Mucosa of stomach (tissue), 1 donor: ENCODE results near the gene POLN.

Experiments used
- H3K27me3 ChIP-seq: one replicate; pipeline ENCODE4 v1.7.0; 2013; ENCODE audit warnings: mild to moderate bottlenecking, low read length; ENCODE audit not compliant: control insufficient read depth, insufficient read depth
- H3K36me3 ChIP-seq: one replicate; pipeline ENCODE4 v1.7.0; 2013; ENCODE audit warnings: low read length; ENCODE audit not compliant: control insufficient read depth, insufficient read depth
- H3K4me1 ChIP-seq: one replicate; pipeline ENCODE4 v1.7.0; 2013; ENCODE audit warnings: mild to moderate bottlenecking, low read length; ENCODE audit not compliant: control insufficient read depth, insufficient read depth
- H3K4me3 ChIP-seq: one replicate; pipeline ENCODE4 v1.7.0; 2013; ENCODE audit warnings: low read length
- H3K9ac ChIP-seq: one replicate; pipeline ENCODE4 v1.7.0; 2013; ENCODE audit warnings: mild to moderate bottlenecking, low read length, moderate library complexity
- H3K9me3 ChIP-seq: one replicate; pipeline ENCODE4 v1.7.0; 2013; ENCODE audit warnings: mild to moderate bottlenecking, low read length, moderate library complexity; ENCODE audit not compliant: control insufficient read depth
- donor health status: Pancreatic carcinoma.

Gene POLN

DNA sequence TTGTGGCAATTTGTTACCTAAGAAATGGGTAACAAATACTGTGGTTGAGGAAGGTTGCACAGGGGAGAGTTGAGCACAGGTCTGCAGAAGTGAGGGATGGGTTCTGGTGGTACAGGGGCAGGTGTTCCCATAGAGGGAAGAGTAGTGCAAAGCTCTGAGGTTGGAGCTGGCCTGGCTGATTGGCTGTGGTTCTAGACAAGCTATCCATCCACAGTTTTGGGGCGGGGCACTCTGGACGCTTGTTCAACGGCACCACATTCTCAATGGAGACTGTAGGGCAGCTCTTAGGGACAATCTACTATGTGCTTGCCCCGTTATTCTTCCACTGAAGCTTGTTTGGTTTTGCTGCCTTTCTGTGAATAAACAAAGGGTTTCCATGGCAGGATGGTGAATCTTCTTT lies 147.4 kb downstream of the POLN start:
- Histone ChIP-seq H3K4me3 (no peak overlapping the region), H3K9me3 (no peaks in the 10 kb centered on the region), H3K36me3 (no peaks in the 10 kb centered on the region), H3K27me3 (no peaks in the 10 kb centered on the region), H3K9ac (no peak overlapping the region), H3K4me1 (no peaks in the 10 kb centered on the region)

DNA sequence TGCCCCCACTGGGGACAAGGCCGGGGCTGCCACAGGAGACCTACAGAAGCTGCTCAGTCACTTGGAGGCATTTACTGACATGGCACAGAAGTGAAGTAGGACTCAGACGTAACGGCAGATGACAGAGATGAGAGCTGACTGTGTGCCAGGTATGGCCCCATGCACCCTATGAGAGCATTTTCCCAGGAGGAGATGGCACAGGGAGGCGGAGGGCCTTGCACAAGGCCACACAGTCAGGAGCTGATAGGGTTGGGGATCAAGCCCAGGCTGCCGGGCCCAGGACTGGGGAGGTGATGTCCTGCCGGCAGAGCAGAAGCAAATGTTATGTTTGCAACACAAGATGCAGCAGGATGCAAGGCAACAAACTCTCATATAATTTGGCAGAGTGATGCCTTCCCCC lies 148.7 kb downstream of the POLN start:
- Histone ChIP-seq H3K27me3 (no peaks in the 10 kb centered on the region), H3K4me3 (no peak overlapping the region), H3K9me3 (no peaks in the 10 kb centered on the region), H3K4me1 (no peaks in the 10 kb centered on the region), H3K9ac (no peak overlapping the region), H3K36me3 (no peaks in the 10 kb centered on the region)

DNA sequence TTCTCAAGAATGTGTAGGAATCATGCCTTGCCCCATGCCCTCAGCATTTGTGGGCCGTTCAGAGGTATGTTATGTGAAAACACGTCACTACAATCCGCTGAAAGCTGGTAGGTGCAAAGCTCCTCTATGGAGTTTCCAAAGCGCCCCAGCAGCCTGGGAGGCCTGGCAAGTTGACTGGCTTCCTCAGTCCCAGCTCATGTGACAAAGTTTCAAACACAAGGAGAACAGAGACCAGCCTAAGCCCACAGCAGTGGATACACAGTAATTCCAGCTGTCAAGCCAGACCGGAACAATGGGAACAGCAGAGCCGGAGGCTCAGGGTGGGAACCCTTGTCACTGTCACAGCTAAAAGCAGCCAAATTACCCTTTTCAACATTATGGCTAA lies 149.3 kb downstream of the POLN start:
- Histone ChIP-seq H3K4me3 (no peak overlapping the region), H3K27me3 (no peaks in the 10 kb centered on the region), H3K9ac (no peak overlapping the region), H3K4me1 (no peaks in the 10 kb centered on the region), H3K9me3 (no peaks in the 10 kb centered on the region), H3K36me3 (no peaks in the 10 kb centered on the region)

DNA sequence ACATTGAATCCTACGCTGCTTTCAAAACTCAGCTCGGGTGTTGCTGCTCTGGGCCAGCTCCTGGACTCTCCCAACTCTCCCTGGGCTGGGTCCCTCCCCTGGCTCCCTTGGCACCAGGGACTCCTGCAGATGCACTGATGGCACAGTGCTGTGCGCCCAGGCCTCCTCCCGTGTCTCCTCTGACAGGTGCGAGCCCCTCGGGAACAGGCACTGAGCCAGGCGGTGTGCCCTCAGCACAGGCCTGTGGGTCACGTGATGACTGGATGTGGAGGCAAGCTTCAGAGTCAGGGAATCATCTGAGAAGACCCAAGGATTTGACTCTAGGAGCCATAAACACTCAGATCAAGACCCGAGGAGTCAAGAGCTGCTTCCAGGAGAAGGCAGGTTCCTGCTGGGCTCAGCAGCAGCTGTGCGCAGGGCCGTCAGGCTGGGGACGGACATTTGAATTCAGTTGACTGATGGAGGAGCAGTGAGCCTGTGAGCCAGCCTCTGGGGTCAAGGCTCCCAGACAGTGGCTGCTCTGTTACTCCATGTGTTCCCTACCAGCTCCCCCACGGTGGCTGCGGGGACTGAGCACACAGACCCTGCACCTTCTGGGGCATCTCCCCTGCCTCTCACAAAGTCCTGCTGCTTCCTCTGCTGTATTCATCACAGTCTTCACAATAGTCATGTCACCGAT lies 149.8 kb downstream of the POLN start:
- Histone ChIP-seq H3K9ac (no peak overlapping the region), H3K4me3 (no peak overlapping the region), H3K27me3 (no peaks in the 10 kb centered on the region), H3K4me1 (no peaks in the 10 kb centered on the region), H3K9me3 (no peaks in the 10 kb centered on the region), H3K36me3 (no peaks in the 10 kb centered on the region)

DNA sequence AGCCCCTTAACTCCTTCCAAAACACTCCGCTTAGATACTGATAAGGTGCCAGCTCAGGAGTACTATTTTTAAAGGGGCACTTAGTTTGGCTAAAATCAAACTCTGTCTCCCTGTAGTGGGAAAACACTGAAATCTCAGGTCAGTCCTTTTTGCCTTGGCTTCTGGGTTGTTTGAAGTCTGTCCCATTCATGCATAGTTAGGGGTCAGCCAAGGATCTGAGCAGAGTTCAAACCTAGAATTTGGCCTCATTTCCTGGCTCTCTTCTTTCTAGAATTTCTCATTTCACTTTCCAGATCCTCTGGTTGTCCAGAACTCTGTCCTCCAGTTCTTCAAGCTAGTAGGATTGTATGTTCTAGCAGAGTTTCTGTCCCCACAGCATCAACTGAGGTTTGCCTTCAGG lies 151.3 kb downstream of the POLN start:
- H3K4me3 ChIP-seq: no peak overlapping the region
- no peaks in the 10 kb centered on the region for H3K27me3 ChIP-seq
- no peaks in the 10 kb centered on the region for H3K36me3 ChIP-seq
- no peaks in the 10 kb centered on the region for H3K4me1 ChIP-seq
- H3K9ac ChIP-seq: no peak overlapping the region
- no peaks in the 10 kb centered on the region for H3K9me3 ChIP-seq

DNA sequence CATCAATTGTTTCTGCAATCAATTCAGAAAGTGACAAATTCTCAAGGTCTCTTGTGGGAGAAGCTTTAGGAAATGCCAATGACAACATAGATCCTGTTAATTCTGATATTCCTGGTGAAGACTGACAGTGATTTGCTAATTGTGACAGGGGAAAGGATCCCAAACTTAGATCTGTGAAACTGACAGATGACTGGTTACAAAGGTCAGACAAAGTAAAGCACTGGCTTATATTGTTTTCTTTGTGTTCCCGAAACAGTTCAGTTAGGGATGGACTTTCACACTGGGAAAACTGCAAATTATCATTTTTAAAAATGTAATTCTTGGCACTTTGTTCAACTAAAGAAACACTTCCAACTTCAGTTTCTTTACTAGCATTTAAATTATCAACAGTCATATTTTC lies 152.7 kb downstream of the POLN start:
- Histone ChIP-seq H3K4me1 (no peaks in the 10 kb centered on the region), H3K9ac (no peak overlapping the region), H3K27me3 (no peaks in the 10 kb centered on the region), H3K36me3 (no peaks in the 10 kb centered on the region), H3K9me3 (no peaks in the 10 kb centered on the region), H3K4me3 (no peak overlapping the region)

DNA sequence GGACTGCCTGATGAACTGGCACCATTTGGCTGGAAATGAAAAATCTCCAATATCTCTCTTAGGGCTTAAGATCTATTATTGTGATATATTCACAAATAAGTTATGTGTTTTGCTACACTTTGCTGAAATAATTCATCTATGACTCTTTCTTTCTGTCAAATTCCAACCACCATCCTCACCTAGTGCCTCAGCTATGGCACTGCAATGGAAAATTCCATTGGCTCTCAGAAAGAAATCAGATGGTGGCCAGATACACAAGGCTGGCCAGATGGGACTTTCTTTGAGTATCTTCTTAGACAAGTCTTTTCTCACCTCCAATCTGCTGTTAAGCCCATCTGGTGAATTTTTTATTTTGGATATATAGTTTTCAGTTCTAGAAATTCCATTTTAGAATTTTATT lies 154.8 kb downstream of the POLN start:
- H3K9ac ChIP-seq: no peak overlapping the region
- no peaks in the 10 kb centered on the region for H3K36me3 ChIP-seq
- H3K4me1 ChIP-seq: no peaks in the 10 kb centered on the region
- H3K27me3 ChIP-seq: no peaks in the 10 kb centered on the region
- no peaks in the 10 kb centered on the region for H3K9me3 ChIP-seq
- no peak overlapping the region for H3K4me3 ChIP-seq

DNA sequence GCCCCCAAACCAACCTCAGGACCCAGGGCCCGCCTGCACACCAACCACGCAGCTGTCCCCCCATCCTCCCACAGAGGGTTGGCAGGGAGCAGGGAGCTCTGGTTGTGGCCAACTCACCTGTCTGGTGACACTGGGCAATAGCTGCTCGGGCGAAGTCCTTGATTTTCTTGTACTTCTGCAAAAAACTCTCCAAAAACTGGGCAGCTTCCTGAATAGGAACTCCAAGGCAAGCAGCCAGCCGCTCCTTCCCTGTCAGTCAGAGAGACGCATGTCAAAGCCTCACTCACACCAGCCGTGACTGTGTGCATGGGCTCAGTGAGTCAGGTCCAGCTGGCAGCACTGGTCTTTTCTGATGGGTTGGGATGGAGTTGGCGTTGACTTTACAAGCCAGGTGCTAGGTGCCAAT lies 156.4 kb downstream of the POLN start:
- Histone ChIP-seq H3K9ac (no peak overlapping the region), H3K4me1 (no peaks in the 10 kb centered on the region), H3K4me3 (no peak overlapping the region), H3K36me3 (no peaks in the 10 kb centered on the region), H3K27me3 (no peaks in the 10 kb centered on the region), H3K9me3 (no peaks in the 10 kb centered on the region)

DNA sequence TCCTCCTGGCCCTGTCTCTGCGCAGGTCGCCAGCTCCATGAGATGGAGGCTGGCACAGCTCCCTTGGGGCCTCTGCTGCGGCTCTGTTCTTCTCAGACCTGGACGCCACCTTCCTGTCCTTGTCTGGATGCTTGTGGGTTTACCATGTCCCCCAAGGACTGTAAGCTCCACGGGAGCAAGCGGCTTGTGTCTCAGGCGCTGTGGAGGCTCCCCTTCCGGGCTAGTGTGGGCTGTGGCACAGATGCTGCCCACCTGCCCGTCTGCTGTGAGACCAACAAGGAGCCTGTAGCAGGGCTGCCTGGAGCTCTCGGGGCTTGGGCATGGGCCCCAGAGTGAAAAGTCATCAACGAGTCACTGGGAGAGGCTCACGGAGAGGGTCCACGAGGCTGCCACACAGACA lies 157.6 kb downstream of the POLN start:
- Histone ChIP-seq H3K9me3 (no peaks in the 10 kb centered on the region), H3K4me3 (no peak overlapping the region), H3K4me1 (no peaks in the 10 kb centered on the region), H3K9ac (no peak overlapping the region), H3K27me3 (no peaks in the 10 kb centered on the region), H3K36me3 (no peaks in the 10 kb centered on the region)

DNA sequence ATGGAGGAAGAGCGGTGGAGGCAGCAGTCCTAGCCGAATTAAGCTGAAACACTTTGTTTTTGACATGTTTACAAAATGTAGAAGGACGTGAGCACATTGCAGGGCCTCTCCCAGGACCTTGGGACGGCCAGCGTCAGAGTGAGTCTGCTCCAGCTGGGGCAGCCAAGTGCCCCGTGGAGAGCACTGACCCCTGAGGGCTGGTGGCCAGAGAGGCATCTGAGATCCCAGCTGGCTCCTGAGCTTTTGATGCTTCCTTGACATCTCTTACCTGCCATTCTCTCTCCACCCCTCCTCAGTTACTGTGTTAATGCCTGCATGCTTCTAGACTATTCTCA lies 158.1 kb downstream of the POLN start:
- Histone ChIP-seq H3K4me3 (no peak overlapping the region), H3K36me3 (no peaks in the 10 kb centered on the region), H3K9ac (no peak overlapping the region), H3K9me3 (no peaks in the 10 kb centered on the region), H3K27me3 (no peaks in the 10 kb centered on the region), H3K4me1 (no peaks in the 10 kb centered on the region)

DNA sequence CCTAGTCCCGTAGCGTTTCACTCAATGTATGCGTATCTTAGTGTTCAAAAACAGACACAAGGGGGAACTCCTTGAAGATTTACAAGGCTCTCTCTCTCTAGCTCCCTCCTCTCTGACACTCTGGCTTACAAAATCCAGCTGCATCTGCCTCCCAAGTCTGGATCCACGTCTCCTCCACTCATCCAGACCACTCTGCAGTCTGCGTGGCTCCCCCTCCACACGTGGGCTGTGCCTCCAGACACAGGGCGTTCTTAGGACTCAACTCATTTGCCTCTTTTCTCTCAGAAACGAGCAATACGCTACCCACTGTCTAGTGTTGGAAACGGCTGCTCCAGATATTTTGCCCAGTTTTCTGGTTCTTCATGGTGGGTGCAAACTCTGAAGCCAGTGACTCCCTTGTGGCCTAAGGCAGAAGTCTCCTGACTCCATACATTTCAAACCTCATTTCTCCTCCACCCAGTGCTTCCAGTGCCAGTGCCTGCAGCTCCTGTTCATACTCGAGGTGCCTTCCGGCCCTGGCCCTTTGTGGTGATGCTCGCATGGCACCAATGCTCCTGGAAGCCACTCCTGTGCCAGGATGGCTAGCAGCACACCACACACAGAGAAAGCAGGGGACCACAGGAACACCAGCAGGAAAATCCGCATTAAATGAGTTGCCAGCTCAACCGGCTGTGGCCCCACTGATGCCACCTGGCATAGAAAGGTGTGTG lies 158.7 kb downstream of the POLN start:
- no peaks in the 10 kb centered on the region for H3K9me3 ChIP-seq
- H3K27me3 ChIP-seq: no peaks in the 10 kb centered on the region
- no peaks in the 10 kb centered on the region for H3K4me1 ChIP-seq
- H3K4me3 ChIP-seq: no peak overlapping the region
- H3K36me3 ChIP-seq: no peaks in the 10 kb centered on the region
- no peak overlapping the region for H3K9ac ChIP-seq

DNA sequence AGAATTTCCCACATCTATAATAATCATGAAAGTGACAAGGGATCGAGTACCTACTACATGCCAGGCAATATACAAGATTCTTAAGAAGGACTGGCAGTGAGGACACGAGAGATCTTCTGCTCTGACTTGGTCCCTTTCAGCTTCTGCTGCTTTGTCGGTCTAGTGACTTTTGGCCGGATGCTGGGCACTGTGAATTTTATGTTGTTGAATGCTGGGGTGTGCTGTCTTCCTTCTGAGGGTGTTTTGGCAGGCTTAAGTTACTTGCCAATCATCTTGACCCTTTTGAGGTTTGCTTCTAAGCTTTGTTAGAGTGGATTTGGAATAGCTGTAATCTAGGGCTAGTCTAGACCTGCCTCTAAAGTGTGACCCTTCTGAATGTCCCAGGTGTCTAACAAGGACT lies 159.3 kb downstream of the POLN start:
- Histone ChIP-seq H3K36me3 (no peaks in the 10 kb centered on the region), H3K27me3 (no peaks in the 10 kb centered on the region), H3K9me3 (no peaks in the 10 kb centered on the region), H3K4me1 (no peaks in the 10 kb centered on the region), H3K4me3 (no peak overlapping the region), H3K9ac (no peak overlapping the region)

DNA sequence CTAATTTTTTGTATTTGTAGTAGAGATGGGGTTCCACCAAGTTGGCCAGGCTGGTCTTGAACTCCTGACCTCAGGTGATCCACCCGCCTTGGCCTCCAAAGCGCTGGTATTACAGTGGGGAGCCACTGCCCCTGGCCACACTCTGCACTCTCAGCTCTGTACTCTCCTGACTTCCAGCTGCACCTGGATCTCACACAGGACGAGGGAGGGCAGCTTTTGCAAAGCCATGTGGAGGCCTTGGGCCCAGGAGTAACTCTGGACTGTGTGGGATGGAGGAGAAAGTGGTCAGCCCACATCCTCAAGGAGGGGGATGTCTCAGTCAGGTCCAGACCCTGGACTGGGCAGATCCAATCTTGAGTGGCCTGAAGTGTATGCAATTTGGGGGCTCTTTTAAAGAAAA lies 159.8 kb downstream of the POLN start:
- H3K27me3 ChIP-seq: no peaks in the 10 kb centered on the region
- H3K9me3 ChIP-seq: no peaks in the 10 kb centered on the region
- H3K4me3 ChIP-seq: no peak overlapping the region
- no peaks in the 10 kb centered on the region for H3K36me3 ChIP-seq
- no peaks in the 10 kb centered on the region for H3K4me1 ChIP-seq
- no peak overlapping the region for H3K9ac ChIP-seq
